Left kidney (tissue), 2 donors: Measurements from ENCODE around the gene ACTA2. TPM values are rescaled to one million over a fixed set of nuclear protein-coding genes. Genes with fewer than 3 reads are reported as not detected.

ENCODE experiments used
- DNase-seq: peaks from one replicate; pipeline ENCODE4 v3.0.0-alpha.2; 2013
- polyA plus RNA-seq: library from polyadenylated mRNA; unstranded; fragments of 120-200 nt; gene quantifications from one replicate; pipeline ENCODE4 v1.2.1, GENCODE V29; 2013; ENCODE audit not compliant: insufficient read length

ACTA2 gene
- polyA plus RNA-seq, 1 donor, result 158 TPM

GRCh38 chr10:88983206-88983605 lies 30.6 kb upstream of the ACTA2 start:
- no peak for DNase-seq

- no peak for DNase-seq
Measured at GRCh38 chr10:88982366-88982765, 29.8 kb upstream of the ACTA2 start.

DNA sequence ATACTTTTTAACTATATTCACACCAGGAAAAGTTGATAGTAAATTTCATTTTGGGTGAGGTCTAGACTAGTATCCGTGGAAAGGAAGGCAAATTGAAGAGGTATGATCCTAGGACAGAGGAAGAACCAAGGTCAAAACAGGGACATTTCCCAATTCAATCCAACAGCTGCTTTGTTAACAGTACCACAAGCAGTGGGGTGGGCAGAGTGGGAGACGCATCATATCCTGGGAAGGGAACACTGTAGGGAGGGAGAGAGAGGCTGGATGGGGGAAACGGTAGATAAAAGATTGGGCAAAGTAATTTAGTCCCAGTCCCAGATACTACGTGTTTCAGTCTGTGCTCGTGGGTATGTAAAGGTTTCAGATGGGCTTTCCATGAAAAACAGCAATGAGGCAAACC lies 28.9 kb upstream of the ACTA2 start:
- DNase-seq, result no peak

DNA sequence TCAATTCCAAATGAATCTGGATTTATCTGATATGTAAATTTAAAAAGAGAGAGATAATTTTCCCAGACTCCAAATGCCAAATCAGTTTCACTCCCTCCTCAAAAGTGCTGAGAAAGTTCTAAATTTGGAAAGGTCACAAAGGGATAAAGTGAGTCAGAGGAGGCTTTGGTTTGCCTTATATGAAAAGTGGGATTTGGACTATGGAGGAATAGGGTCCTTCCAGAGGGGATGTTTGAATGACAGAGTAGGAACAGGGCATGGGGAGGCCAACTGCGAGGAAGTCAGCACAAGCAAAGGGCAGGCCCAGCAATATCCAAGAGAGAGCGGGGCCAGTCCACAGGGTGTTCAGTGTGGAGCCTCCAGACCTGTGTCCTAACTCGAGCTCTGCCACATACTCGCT lies 28.2 kb upstream of the ACTA2 start:
- DNase-seq, result no peak

DNA sequence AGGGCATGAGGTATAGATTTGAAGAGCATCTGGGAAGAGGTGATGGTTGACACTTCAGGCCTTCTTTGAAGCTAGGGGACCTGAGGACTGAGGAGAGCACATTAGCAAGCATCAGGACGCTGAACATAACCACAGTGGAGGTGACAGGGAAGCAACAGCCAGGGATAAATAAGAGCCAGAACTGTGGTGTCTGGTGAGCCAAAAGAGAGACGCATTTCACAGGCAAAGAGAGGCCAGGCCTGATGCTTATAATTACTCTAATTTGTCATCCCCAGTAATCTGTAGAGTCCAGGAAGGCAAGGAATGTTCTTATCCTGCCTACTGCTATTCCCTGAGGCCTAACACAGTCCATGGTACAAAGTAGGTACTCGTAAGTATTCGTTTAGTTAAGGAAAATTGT lies 27.7 kb upstream of the ACTA2 start:
- DNase-seq, result no peak

DNA sequence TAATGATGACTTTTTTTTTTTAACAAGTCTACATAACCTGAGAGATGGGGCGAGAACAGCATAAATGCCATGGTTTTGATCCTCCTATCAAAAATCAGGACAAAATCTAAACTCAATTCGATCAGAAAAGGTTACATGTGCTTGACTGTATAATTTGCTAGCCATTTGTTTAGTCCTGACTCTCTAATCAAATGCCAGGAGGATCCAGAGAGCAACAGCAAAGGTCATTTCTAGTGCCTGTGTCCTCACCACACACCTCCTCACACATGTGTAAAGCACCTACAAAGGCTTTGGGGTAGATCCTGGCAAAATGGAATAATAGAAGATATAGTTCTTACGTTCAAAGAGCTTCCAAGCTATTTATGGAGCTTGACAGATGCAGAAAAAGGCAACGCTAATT lies 27.0 kb upstream of the ACTA2 start:
- DNase-seq, result no peak

- DNase-seq, result no peak
Measured at GRCh38 chr10:88979153-88979562, 26.6 kb upstream of the ACTA2 start.

- DNase-seq, result no peak
Measured at GRCh38 chr10:88978463-88978862, 25.9 kb upstream of the ACTA2 start.

GRCh38 chr10:88975377-88975720 lies 22.8 kb upstream of the ACTA2 start:
- no peak for DNase-seq

GRCh38 chr10:88974446-88975376 lies 22.1 kb upstream of the ACTA2 start:
- DNase-seq, result no peak

GRCh38 chr10:88974012-88974411 lies 21.4 kb upstream of the ACTA2 start:
- no peak for DNase-seq

- DNase-seq, result no peak
Measured at GRCh38 chr10:88971221-88972061, 18.9 kb upstream of the ACTA2 start.

GRCh38 chr10:88968391-88968790 lies 15.8 kb upstream of the ACTA2 start:
- no peak for DNase-seq

DNA sequence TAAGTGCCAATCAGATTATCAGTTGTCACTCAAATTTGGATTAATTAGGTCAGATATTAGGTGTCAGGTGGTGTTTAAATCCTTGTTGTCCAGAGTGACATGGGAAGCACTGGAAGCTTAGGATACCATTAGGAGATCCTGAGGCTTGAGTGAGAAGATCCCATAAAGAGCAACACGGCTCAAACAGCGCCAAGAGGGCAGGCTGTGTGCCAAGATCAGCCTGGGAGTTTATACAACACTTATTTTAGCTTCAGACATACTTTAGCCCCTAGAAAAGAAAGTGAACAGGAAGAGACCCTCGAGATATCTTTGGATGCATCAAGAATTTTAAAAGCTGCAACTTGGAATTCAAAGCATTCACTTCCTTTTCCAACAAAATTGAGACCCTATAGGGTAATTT lies 14.2 kb upstream of the ACTA2 start:
- no peak for DNase-seq

DNA sequence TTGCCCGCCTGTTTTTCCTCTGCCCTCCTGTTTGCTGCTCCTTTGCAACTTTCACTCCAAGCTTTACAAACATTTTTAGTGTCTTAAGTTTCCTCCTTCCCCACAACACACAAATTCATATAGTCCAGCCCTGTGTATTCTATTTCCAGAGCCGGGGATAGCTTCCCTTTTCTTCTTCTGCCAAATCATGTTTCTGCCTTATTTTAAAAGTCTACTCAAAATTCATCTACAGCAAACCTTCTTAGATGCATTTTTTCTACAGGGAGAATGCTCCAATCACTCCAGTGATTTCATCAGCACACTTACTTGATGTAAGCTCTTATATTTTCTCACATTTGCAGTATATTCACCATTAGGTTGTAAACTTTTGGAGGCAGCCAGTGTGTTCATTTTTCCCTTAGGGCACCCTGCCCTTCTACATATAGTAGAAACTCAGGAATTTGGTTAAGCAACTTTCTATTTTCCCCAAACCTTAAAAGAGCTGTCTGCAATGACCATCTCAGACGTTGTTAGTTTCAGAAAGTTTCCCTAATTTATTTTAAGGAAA lies 12.4 kb upstream of the ACTA2 start:
- no peak for DNase-seq

DNA sequence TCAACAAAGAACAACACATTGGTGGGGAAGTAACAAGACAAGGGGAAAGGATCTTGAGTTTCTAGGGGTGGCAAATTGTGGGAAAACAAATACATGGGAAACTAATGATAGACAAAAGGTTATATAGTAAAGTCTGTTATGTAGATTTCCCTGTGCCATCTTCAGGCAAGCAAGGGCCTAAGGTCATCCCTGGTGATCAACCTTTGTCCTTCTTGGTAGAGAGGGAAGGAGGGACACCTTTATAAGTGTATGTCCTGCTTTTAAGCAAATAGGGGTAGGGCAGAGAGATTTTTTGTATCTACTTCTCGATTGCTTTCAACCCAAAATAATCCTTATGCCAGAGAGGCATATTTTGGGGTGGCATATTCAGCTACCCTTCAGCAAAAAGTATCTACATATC lies 11.8 kb upstream of the ACTA2 start:
- DNase-seq, result no peak

- no peak for DNase-seq
Measured at GRCh38 chr10:88963318-88963717, 10.7 kb upstream of the ACTA2 start.

DNA sequence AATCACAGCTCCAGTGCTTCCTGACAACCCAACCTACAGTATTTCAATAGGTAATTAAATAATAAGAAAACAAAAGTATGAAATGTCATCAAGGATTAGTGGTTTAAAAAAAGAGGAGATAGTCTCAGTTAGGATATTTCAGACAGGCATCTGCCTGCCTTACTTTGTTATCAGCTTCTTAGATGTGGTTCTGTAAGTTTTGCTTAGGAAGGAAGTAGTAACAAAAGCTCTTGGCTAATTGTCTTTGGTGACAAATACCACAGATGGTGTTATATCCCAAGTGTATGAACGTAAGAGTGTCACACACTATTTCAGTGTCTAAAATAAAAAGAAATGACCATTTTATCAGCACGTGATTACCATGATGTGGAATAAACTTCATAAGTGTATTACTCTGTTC lies 9.8 kb upstream of the ACTA2 start:
- DNase-seq, result no peak

GRCh38 chr10:88961266-88961665 lies 8.7 kb upstream of the ACTA2 start:
- no peak for DNase-seq

DNA sequence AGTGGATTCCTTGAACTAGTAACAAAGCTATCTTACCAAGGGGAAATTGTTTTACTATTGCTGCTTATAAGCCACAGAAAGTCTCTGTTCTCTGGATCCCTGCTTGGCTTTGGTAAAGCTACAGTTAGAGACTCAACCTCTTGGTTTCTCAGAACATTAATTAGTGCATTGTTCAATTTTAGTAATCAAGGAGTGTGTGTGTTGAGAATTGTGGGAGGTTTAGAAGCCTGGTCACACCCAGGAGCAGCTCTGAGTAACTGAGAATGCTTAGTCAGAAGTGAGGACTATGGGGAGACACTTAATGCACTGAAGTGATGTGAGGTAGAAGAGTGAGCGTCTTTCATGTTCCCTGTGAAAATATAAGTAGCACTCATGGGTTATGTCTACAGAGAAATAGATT lies 8.2 kb upstream of the ACTA2 start:
- DNase-seq, result no peak

DNA sequence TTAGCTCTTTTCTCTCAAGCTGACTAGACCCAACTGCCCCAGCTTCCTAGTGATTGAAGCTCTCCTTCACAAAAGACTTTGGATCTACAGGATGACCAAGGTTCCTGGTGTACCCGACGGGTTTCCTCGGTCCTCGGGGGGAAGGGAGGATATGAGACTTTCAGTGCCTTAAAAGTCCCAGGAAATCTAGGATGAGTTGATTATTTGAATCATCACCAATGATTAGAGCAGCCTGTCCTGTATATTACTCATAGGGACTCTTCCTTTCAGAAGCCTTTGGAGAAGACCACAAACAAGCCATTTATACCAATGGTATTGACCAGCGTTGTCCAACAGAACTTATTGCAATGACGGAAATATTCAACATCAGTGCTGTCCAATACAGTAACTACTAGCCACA lies 6.1 kb upstream of the ACTA2 start:
- DNase-seq, result no peak

DNA sequence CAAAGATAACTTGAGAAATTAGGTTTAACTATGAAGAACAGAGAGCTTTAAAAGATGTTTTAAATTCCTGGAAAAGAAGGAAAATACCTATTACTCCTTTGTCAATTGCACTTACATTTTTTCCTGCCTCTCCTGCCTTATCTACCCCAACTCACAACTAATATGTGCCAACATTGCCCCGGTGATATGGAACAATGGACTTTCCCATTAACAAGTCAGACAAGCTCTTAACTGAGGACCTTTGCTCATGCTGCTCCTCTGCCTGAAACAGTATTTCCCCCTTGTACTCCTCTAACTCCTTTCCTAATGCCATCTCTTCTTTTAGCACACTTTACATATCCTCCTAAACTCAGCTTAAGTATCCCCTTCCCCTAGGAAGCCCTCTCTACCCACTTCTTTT lies 4.8 kb upstream of the ACTA2 start:
- DNase-seq, result no peak

DNA sequence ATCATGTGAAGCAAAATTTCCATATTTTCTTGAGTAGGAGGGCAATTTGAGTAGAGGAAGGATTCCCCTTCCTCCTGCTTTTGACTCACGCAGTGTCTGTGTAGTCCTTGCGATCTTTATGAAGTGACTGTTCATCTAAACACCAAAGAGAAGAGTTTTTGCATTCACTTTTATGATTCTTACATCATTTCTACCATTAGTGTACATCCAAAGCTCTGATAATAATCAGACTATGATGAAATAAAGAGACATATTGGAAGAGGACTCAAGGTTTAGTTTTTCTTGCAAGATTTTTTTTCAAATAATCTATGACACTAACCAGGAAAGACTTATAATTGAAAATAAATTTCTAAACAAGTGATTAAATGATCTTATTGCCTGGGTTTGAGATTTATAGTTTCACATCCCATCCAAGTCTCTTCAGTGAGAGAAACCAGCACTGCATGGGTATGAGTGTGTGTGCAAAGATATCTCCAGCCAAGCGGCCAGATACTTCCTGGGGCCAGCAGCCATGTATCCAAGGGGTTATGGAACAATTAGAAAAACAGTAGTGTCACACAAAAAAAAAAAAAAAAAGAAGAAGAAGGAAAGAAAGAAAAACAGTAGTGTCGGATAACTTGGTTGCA lies 2.0 kb upstream of the ACTA2 start:
- DNase-seq, result no peak
